GM12891 (cell line): ENCODE results near the gene CA5B.
"Not testable (repeated sequence)": the region's sequence is repeated elsewhere in the genome, so short reads cannot be mapped to it uniquely, and the experiment has no call there.

Experiments used
- DNase-seq: peaks from one replicate; pipeline ENCODE4 v3.0.0; 2011; ENCODE audit warnings: low spot score; ENCODE audit not compliant: insufficient read length
- FAIRE-seq: peaks from 2 replicates; lab custom pipeline; 2011; peaks lifted over from hg19 to GRCh38; lab: Jason Lieb, UNC
- PAX5 ChIP-seq: IDR thresholded peaks from 2 replicates; pipeline ENCODE4 v1.6.1; 2011; ENCODE audit warnings: low read length, moderate library complexity, mild to moderate bottlenecking; ENCODE audit not compliant: insufficient read depth, severe bottlenecking
- POLR2A ChIP-seq: IDR thresholded peaks from 2 replicates; pipeline ENCODE4 v1.6.1; 2011; ENCODE audit warnings: low read depth, low read length, control low read depth
- POLR2AphosphoS5 ChIP-seq: IDR thresholded peaks from 2 replicates; pipeline ENCODE4 v1.6.1; 2011; ENCODE audit warnings: low read depth, low read length, control low read depth
- POU2F2 ChIP-seq: IDR thresholded peaks from 2 replicates; pipeline ENCODE4 v1.6.1; 2011; ENCODE audit warnings: low read depth, mild to moderate bottlenecking, control low read depth, low read length, moderate library complexity
- SPI1 ChIP-seq: IDR thresholded peaks from 2 replicates; pipeline ENCODE4 v1.6.1; 2011; ENCODE audit warnings: low read depth, low read length, control low read depth
- TAF1 ChIP-seq: IDR thresholded peaks from 2 replicates; pipeline ENCODE4 v1.6.1; 2011; ENCODE audit warnings: low read depth, low read length, control low read depth

Gene CA5B

GRCh38 chrX:15721911-15722310 is 16.2 kb upstream of the CA5B start:
- DNase-seq (no peak), FAIRE-seq (no peak)
- TF ChIP-seq POLR2AphosphoS5: no peak
- no peak for TF ChIP-seq TAF1
- TF ChIP-seq PAX5: no peak
- no peak for TF ChIP-seq POLR2A
- TF ChIP-seq POU2F2: no peak
- TF ChIP-seq SPI1: no peak

- DNase-seq: no peak
- FAIRE-seq: peak; percentile 26
These were observed 14.1 kb upstream of the CA5B start for GRCh38 chrX:15723887-15724517.

DNA sequence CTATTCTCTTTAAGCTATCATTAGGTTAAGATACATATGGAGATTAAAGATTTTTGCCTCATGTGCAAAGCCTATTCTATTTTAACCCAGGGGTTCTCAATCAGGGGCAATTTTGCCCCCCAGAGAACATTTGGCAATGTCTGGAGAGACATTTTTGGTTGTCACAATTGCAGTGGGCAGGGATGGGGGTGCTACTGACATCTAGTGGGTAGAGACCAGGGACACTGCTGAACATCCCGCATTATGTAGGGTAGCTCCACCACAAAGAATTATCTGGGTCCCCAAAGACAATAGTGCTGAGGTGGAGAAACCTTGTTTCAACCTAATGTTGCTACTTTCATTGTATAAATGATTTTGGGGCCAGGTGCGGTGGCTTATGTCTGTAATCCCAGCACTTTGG is 13.2 kb upstream of the CA5B start:
- no peak for TF ChIP-seq PAX5
- DNase-seq: no peak
- no peak for FAIRE-seq

More at GRCh38 chrX:15723887-15724517, 14.1 kb upstream of the CA5B start:
- TF ChIP-seq SPI1: no peak

DNA sequence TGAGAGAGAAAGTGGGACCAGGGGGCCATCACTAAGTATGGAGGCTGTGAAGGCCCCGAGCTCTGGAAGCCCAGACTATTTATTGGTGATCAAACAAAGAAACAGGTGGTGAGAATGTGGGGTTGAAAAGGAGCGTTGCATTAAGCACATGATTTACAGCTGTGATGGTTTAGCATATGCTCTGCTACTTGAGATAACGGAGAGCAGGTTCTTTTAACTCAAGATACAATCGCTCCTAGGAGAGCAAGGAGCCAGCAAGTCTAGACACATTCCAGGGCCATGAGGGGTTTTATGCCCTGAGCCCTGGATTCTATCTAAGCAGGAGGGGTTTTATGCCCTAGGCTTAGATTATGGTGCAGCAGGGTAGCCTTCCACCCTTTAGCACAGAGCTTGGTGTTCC is 6.7 kb upstream of the CA5B start:
- not testable (repeated sequence) for DNase-seq, FAIRE-seq

DNA sequence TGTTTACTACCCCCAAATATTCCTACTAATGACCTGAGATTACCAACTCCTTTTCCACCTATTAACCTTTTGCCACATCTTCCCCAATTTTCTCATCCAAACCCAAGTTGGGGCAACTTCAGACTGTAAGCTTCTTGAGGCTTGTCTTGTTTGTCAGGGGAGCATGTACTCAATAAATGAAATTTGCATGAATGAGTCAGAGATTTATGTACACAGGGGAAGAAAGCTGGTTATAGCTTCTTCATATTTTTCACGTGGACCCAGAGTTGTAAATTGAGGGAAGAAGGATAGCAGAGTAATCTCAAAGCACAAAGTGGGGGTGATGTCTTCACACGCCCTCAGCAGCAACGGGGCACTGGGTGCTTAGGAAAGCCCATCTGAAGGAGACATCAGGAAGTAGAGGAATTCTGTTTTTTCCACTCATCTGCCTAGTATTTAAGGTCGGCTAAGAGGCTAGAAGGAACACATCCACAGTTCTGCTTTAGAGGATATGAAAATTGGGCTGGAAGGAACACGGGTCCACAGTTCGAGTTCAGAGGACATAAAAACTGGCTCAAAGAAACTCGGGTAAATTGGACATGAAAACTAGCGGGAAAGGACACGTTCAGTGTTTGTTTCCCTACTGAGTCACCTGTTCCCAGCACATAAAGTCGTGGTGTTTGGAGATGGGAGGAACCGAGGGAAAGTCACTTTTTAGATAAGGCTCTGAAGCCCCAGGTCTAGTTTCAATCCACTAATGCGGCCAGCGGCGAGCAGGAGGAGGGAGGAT is 696 bp upstream of the CA5B start:
- TF ChIP-seq PAX5 (no peak), POLR2A (no peak), POU2F2 (no peak), TAF1 (no peak), POLR2AphosphoS5 (no peak), SPI1 (no peak)
- FAIRE-seq: no peak
- no peak for DNase-seq

GRCh38 chrX:15739886-15740285 is 1.8 kb downstream of the CA5B start:
- FAIRE-seq: no peak
- TF ChIP-seq POLR2A (no peak), TAF1 (no peak), POLR2AphosphoS5 (no peak), PAX5 (no peak), POU2F2 (no peak), SPI1 (no peak)
- DNase-seq: no peak

GRCh38 chrX:15744181-15744867 is 6.3 kb downstream of the CA5B start:
- DNase-seq (no peak), FAIRE-seq (no peak)
- TF ChIP-seq PAX5 (no peak), POLR2A (no peak), TAF1 (no peak), SPI1 (no peak), POLR2AphosphoS5 (no peak)

GRCh38 chrX:15745179-15745578 is 7.1 kb downstream of the CA5B start:
- TF ChIP-seq POLR2AphosphoS5 (no peak), TAF1 (no peak), POLR2A (no peak), PAX5 (no peak), SPI1 (no peak), POU2F2 (no peak)
- FAIRE-seq: no peak
- DNase-seq: no peak

- FAIRE-seq: not testable (repeated sequence)
These were observed 8.6 kb downstream of the CA5B start for GRCh38 chrX:15746651-15747050.

DNA sequence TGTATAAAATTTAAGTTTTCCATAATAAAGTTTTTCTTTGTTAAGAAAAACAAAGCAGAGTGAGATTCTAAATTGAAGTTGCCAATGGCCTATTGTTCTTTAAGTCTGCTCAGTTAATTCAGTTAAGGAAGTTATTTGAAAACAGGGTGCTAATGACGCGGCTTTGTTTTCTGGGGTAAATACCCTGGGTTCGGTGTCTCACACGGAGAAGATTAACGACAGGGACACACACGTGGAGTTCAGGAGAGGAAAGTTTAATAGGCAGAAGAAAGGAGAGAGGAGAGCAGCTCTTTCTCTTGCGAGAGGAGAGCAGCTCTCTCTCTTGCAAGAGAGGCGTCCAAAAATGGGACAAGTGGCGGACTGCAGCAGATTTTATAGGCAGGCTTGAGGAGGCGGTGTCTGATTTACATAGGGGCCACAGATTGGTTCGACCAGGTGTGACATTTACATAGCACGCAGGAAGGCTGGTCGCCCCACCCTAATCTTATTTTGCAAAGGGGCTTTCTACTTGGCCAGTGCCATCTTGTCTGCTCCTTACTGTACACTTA is 9.6 kb downstream of the CA5B start:
- FAIRE-seq (no peak), DNase-seq (no peak)
- no peak for TF ChIP-seq PAX5
- no peak for TF ChIP-seq POU2F2
- no peak for TF ChIP-seq POLR2AphosphoS5
- no peak for TF ChIP-seq TAF1
- TF ChIP-seq POLR2A: no peak
- TF ChIP-seq SPI1: no peak

More at GRCh38 chrX:15746651-15747050, 8.6 kb downstream of the CA5B start:
- DNase-seq: not testable (repeated sequence)

- no peak for TF ChIP-seq SPI1
- peak; percentile 81 for FAIRE-seq
- DNase-seq: no peak
These were observed 10.8 kb downstream of the CA5B start for GRCh38 chrX:15748841-15749240.
